ENCODE data around the gene BRD9.
A peak's percentile ranks its signal among the peaks of the same experiment; 100 is the strongest.
"Not testable (repeated sequence)": the region's sequence is repeated elsewhere in the genome, so short reads cannot be mapped to it uniquely, and the experiment has no call there.

The BRD9 gene

GRCh38 chr5:892394-893136, at the start of gene BRD9, which contains the start of gene TRIP13:
TSS of gene BRD9 (minus strand) at chr5:892801. CDS start at chr5:892657, 144 bp downstream.
TSS of gene TRIP13 (plus strand) at chr5:892884. CDS start at chr5:892999, 115 bp downstream.
- peak in 1 of 2 donors; percentile 73 for DNase-seq (ENCODE audit: extremely low read depth in 1 of 2, low read depth in 1 of 2)

- DNase-seq (ENCODE audit: extremely low read depth in 1 of 2, low read depth in 1 of 2): not testable (repeated sequence)
These were observed 48.1 kb upstream of the BRD9 start for GRCh38 chr5:940741-941140.

- DNase-seq (ENCODE audit: extremely low read depth in 1 of 2, low read depth in 1 of 2): no peak
These were observed 46.8 kb upstream of the BRD9 start for GRCh38 chr5:939368-939767.

- no peak for DNase-seq (ENCODE audit: extremely low read depth in 1 of 2, low read depth in 1 of 2)
These were observed 44.7 kb upstream of the BRD9 start for GRCh38 chr5:937151-937924.

- DNase-seq (ENCODE audit: extremely low read depth in 1 of 2, low read depth in 1 of 2): no peak
These were observed 43.8 kb upstream of the BRD9 start for GRCh38 chr5:936149-937144.

GRCh38 chr5:935510-936084, 43.0 kb upstream of the BRD9 start:
- DNase-seq (ENCODE audit: extremely low read depth in 1 of 2, low read depth in 1 of 2): no peak

GRCh38 chr5:934381-934967, 41.9 kb upstream of the BRD9 start:
- not testable (repeated sequence) for DNase-seq (ENCODE audit: extremely low read depth in 1 of 2, low read depth in 1 of 2)

- DNase-seq (ENCODE audit: extremely low read depth in 1 of 2, low read depth in 1 of 2): not testable (repeated sequence)
These were observed 41.4 kb upstream of the BRD9 start for GRCh38 chr5:933951-934350.

- no peak for DNase-seq (ENCODE audit: extremely low read depth in 1 of 2, low read depth in 1 of 2)
These were observed 40.8 kb upstream of the BRD9 start for GRCh38 chr5:933251-933861.

- DNase-seq (ENCODE audit: extremely low read depth in 1 of 2, low read depth in 1 of 2): no peak
These were observed 40.1 kb upstream of the BRD9 start for GRCh38 chr5:932628-933250.

GRCh38 chr5:932151-932627, 39.6 kb upstream of the BRD9 start:
- DNase-seq (ENCODE audit: extremely low read depth in 1 of 2, low read depth in 1 of 2): no peak

- no peak for DNase-seq (ENCODE audit: extremely low read depth in 1 of 2, low read depth in 1 of 2)
These were observed 39.1 kb upstream of the BRD9 start for GRCh38 chr5:931570-932145.

GRCh38 chr5:930866-931265, 38.3 kb upstream of the BRD9 start:
- DNase-seq (ENCODE audit: extremely low read depth in 1 of 2, low read depth in 1 of 2): no peak

- DNase-seq (ENCODE audit: extremely low read depth in 1 of 2, low read depth in 1 of 2): no peak
These were observed 37.0 kb upstream of the BRD9 start for GRCh38 chr5:929596-929995.

GRCh38 chr5:929182-929581, 36.6 kb upstream of the BRD9 start:
- not testable (repeated sequence) for DNase-seq (ENCODE audit: extremely low read depth in 1 of 2, low read depth in 1 of 2)

GRCh38 chr5:927172-928015, 34.8 kb upstream of the BRD9 start:
- DNase-seq (ENCODE audit: extremely low read depth in 1 of 2, low read depth in 1 of 2): no peak

- no peak for DNase-seq (ENCODE audit: extremely low read depth in 1 of 2, low read depth in 1 of 2)
These were observed 34.0 kb upstream of the BRD9 start for GRCh38 chr5:926417-927171.
